Measurements from ENCODE around the gene TMPRSS4.

DNA sequence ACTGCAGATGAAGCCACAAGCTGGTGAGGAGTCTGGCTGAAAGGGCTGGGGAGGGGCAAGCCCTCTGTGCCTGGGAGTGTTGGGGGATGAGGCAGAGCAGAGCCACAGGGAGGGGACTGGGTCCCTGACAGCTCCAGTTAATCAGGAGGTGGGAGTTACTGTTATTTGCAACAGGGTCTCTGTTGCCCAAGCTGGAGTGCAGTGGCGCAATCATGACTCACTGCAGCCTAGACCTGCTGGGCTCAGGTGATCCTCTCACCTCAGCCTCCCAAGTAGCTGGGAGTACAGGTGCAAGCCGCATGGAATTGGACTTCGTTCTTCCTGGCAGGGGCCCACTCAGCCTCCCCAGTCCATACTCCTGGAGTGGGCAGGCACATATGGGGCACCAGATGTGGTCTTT lies 91.9 kb downstream of the TMPRSS4 start:
- TF ChIP-seq, protein P1, sequence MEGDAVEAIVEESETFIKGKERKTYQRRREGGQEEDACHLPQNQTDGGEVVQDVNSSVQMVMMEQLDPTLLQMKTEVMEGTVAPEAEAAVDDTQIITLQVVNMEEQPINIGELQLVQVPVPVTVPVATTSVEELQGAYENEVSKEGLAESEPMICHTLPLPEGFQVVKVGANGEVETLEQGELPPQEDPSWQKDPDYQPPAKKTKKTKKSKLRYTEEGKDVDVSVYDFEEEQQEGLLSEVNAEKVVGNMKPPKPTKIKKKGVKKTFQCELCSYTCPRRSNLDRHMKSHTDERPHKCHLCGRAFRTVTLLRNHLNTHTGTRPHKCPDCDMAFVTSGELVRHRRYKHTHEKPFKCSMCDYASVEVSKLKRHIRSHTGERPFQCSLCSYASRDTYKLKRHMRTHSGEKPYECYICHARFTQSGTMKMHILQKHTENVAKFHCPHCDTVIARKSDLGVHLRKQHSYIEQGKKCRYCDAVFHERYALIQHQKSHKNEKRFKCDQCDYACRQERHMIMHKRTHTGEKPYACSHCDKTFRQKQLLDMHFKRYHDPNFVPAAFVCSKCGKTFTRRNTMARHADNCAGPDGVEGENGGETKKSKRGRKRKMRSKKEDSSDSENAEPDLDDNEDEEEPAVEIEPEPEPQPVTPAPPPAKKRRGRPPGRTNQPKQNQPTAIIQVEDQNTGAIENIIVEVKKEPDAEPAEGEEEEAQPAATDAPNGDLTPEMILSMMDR (IDR thresholded peaks at IDR 0.05): no peak
- no peak for TF ChIP-seq POLR2A (IDR thresholded peaks at IDR 0.05)

Measured in testis (tissue), 2 donors.